22Rv1 (cell line): ENCODE results near the gene GMCL2.

Source experiments
- ZFX ChIP-seq: fragments of 450-650 bp; IDR thresholded peaks from 2 replicates; pipeline ENCODE4 v1.6.1; 2017; ENCODE audit warnings: antibody characterized with exemption, borderline replicate concordance
- TF ChIP-seq, protein P1 (sequence below): fragments of 450-650 bp; IDR thresholded peaks from 2 replicates; pipeline ENCODE4 v1.5.1; 2017; ENCODE audit warnings: mild to moderate bottlenecking

GRCh38 chr5:178211095-178212048, 24.2 kb upstream of the GMCL2 start:
- TF ChIP-seq, protein P1, sequence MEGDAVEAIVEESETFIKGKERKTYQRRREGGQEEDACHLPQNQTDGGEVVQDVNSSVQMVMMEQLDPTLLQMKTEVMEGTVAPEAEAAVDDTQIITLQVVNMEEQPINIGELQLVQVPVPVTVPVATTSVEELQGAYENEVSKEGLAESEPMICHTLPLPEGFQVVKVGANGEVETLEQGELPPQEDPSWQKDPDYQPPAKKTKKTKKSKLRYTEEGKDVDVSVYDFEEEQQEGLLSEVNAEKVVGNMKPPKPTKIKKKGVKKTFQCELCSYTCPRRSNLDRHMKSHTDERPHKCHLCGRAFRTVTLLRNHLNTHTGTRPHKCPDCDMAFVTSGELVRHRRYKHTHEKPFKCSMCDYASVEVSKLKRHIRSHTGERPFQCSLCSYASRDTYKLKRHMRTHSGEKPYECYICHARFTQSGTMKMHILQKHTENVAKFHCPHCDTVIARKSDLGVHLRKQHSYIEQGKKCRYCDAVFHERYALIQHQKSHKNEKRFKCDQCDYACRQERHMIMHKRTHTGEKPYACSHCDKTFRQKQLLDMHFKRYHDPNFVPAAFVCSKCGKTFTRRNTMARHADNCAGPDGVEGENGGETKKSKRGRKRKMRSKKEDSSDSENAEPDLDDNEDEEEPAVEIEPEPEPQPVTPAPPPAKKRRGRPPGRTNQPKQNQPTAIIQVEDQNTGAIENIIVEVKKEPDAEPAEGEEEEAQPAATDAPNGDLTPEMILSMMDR, result no peak
- TF ChIP-seq ZFX, result no peak
